ENCODE data around the gene MYO5A.
"Not testable (repeated sequence)": the region's sequence is repeated elsewhere in the genome, so short reads cannot be mapped to it uniquely, and the experiment has no call there.

The MYO5A gene

GRCh38 chr15:52290800-52291199 lies 237.9 kb downstream of the MYO5A start:
- H3K27me3 ChIP-seq (ENCODE audit: control insufficient read depth in 1 of 2, insufficient read depth in 2 of 2, low read length in 2 of 2) = peaks cover 6 to 26% of the 10 kb centered on the region in 2 donors
- no peak overlapping the region for H3K9ac ChIP-seq (ENCODE audit: low read length)
- H3K9me3 ChIP-seq (ENCODE audit: low read length) = no peaks in the 10 kb centered on the region
- no peaks in the 10 kb centered on the region for H3K4me1 ChIP-seq (ENCODE audit: insufficient read depth, low read length)
- no peaks in the 10 kb centered on the region for H3K36me3 ChIP-seq (ENCODE audit: insufficient read depth, low read length)
- H3K27ac ChIP-seq (ENCODE audit: low read depth, low read length) = no peak overlapping the region
- no peak overlapping the region for H3K4me3 ChIP-seq (ENCODE audit: low read depth in 1 of 2, low read length in 2 of 2)

- Histone ChIP-seq H3K36me3 (ENCODE audit: insufficient read depth, low read length) (no peaks in the 10 kb centered on the region), H3K27ac (ENCODE audit: low read depth, low read length) (no peak overlapping the region), H3K4me1 (ENCODE audit: insufficient read depth, low read length) (no peaks in the 10 kb centered on the region), H3K9me3 (ENCODE audit: low read length) (no peaks in the 10 kb centered on the region), H3K4me3 (ENCODE audit: low read depth in 1 of 2, low read length in 2 of 2) (no peak overlapping the region), H3K27me3 (ENCODE audit: control insufficient read depth in 1 of 2, insufficient read depth in 2 of 2, low read length in 2 of 2) (peaks cover 6 to 21% of the 10 kb centered on the region in 2 donors), H3K9ac (ENCODE audit: low read length) (no peak overlapping the region)
Measured at GRCh38 chr15:52290329-52290728, 238.4 kb downstream of the MYO5A start.

GRCh38 chr15:52289629-52290081 lies 239.0 kb downstream of the MYO5A start:
- H3K9me3 ChIP-seq (ENCODE audit: low read length) = no peaks in the 10 kb centered on the region
- H3K4me3 ChIP-seq (ENCODE audit: low read depth in 1 of 2, low read length in 2 of 2) = no peak overlapping the region
- no peaks in the 10 kb centered on the region for H3K4me1 ChIP-seq (ENCODE audit: insufficient read depth, low read length)
- no peaks in the 10 kb centered on the region for H3K36me3 ChIP-seq (ENCODE audit: insufficient read depth, low read length)
- no peak overlapping the region for H3K9ac ChIP-seq (ENCODE audit: low read length)
- H3K27ac ChIP-seq (ENCODE audit: low read depth, low read length) = no peak overlapping the region
- H3K27me3 ChIP-seq (ENCODE audit: control insufficient read depth in 1 of 2, insufficient read depth in 2 of 2, low read length in 2 of 2) = peaks cover 4 to 15% of the 10 kb centered on the region in 2 donors

- Histone ChIP-seq H3K4me1 (ENCODE audit: insufficient read depth, low read length) (no peaks in the 10 kb centered on the region), H3K27ac (ENCODE audit: low read depth, low read length) (no peak overlapping the region), H3K4me3 (ENCODE audit: low read depth in 1 of 2, low read length in 2 of 2) (no peak overlapping the region), H3K9ac (ENCODE audit: low read length) (no peak overlapping the region), H3K9me3 (ENCODE audit: low read length) (no peaks in the 10 kb centered on the region), H3K27me3 (ENCODE audit: control insufficient read depth in 1 of 2, insufficient read depth in 2 of 2, low read length in 2 of 2) (peaks cover 0 to 9% of the 10 kb centered on the region in 2 donors), H3K36me3 (ENCODE audit: insufficient read depth, low read length) (no peaks in the 10 kb centered on the region)
Measured at GRCh38 chr15:52288986-52289385, 239.7 kb downstream of the MYO5A start.

- Histone ChIP-seq H3K4me3 (ENCODE audit: low read depth in 1 of 2, low read length in 2 of 2) (no peak overlapping the region), H3K27ac (ENCODE audit: low read depth, low read length) (no peak overlapping the region), H3K36me3 (ENCODE audit: insufficient read depth, low read length) (no peaks in the 10 kb centered on the region), H3K4me1 (ENCODE audit: insufficient read depth, low read length) (no peaks in the 10 kb centered on the region), H3K27me3 (ENCODE audit: control insufficient read depth in 1 of 2, insufficient read depth in 2 of 2, low read length in 2 of 2) (peaks cover 0 to 4% of the 10 kb centered on the region in 2 donors), H3K9ac (ENCODE audit: low read length) (no peak overlapping the region), H3K9me3 (ENCODE audit: low read length) (no peaks in the 10 kb centered on the region)
Measured at GRCh38 chr15:52288051-52288942, 240.4 kb downstream of the MYO5A start.

GRCh38 chr15:52287114-52287513 lies 241.6 kb downstream of the MYO5A start:
- Histone ChIP-seq H3K9me3 (ENCODE audit: low read length) (no peaks in the 10 kb centered on the region), H3K36me3 (ENCODE audit: insufficient read depth, low read length) (no peaks in the 10 kb centered on the region), H3K27me3 (ENCODE audit: control insufficient read depth in 1 of 2, insufficient read depth in 2 of 2, low read length in 2 of 2) (no peaks in the 10 kb centered on the region), H3K4me3 (ENCODE audit: low read depth in 1 of 2, low read length in 2 of 2) (no peak overlapping the region), H3K27ac (ENCODE audit: low read depth, low read length) (no peak overlapping the region), H3K4me1 (ENCODE audit: insufficient read depth, low read length) (no peaks in the 10 kb centered on the region), H3K9ac (ENCODE audit: low read length) (no peak overlapping the region)

- not testable (repeated sequence) for H3K36me3 ChIP-seq (ENCODE audit: insufficient read depth, low read length); H3K27me3 ChIP-seq (ENCODE audit: control insufficient read depth in 1 of 2, insufficient read depth in 2 of 2, low read length in 2 of 2); H3K4me1 ChIP-seq (ENCODE audit: insufficient read depth, low read length); H3K4me3 ChIP-seq (ENCODE audit: low read depth in 1 of 2, low read length in 2 of 2); H3K27ac ChIP-seq (ENCODE audit: low read depth, low read length); H3K9me3 ChIP-seq (ENCODE audit: low read length); H3K9ac ChIP-seq (ENCODE audit: low read length)
Measured at GRCh38 chr15:52285941-52286340, 242.7 kb downstream of the MYO5A start.

- Histone ChIP-seq H3K9ac (ENCODE audit: low read length) (no peak overlapping the region), H3K27ac (ENCODE audit: low read depth, low read length) (no peak overlapping the region), H3K4me3 (ENCODE audit: low read depth in 1 of 2, low read length in 2 of 2) (no peak overlapping the region), H3K4me1 (ENCODE audit: insufficient read depth, low read length) (no peaks in the 10 kb centered on the region), H3K27me3 (ENCODE audit: control insufficient read depth in 1 of 2, insufficient read depth in 2 of 2, low read length in 2 of 2) (no peaks in the 10 kb centered on the region), H3K36me3 (ENCODE audit: insufficient read depth, low read length) (no peaks in the 10 kb centered on the region), H3K9me3 (ENCODE audit: low read length) (no peaks in the 10 kb centered on the region)
Measured at GRCh38 chr15:52284164-52284563, 244.5 kb downstream of the MYO5A start.

- H3K9me3 ChIP-seq (ENCODE audit: low read length) = no peaks in the 10 kb centered on the region
- no peaks in the 10 kb centered on the region for H3K4me1 ChIP-seq (ENCODE audit: insufficient read depth, low read length)
- H3K27ac ChIP-seq (ENCODE audit: low read depth, low read length) = no peak overlapping the region
- no peaks in the 10 kb centered on the region for H3K36me3 ChIP-seq (ENCODE audit: insufficient read depth, low read length)
- no peak overlapping the region for H3K4me3 ChIP-seq (ENCODE audit: low read depth in 1 of 2, low read length in 2 of 2)
- H3K27me3 ChIP-seq (ENCODE audit: control insufficient read depth in 1 of 2, insufficient read depth in 2 of 2, low read length in 2 of 2) = no peaks in the 10 kb centered on the region
- no peak overlapping the region for H3K9ac ChIP-seq (ENCODE audit: low read length)
Measured at GRCh38 chr15:52283281-52283680, 245.4 kb downstream of the MYO5A start.

- H3K4me1 ChIP-seq (ENCODE audit: insufficient read depth, low read length) = no peaks in the 10 kb centered on the region
- no peak overlapping the region for H3K4me3 ChIP-seq (ENCODE audit: low read depth in 1 of 2, low read length in 2 of 2)
- no peaks in the 10 kb centered on the region for H3K27me3 ChIP-seq (ENCODE audit: control insufficient read depth in 1 of 2, insufficient read depth in 2 of 2, low read length in 2 of 2)
- H3K27ac ChIP-seq (ENCODE audit: low read depth, low read length) = no peak overlapping the region
- H3K9me3 ChIP-seq (ENCODE audit: low read length) = no peaks in the 10 kb centered on the region
- no peaks in the 10 kb centered on the region for H3K36me3 ChIP-seq (ENCODE audit: insufficient read depth, low read length)
- H3K9ac ChIP-seq (ENCODE audit: low read length) = no peak overlapping the region
Measured at GRCh38 chr15:52282418-52282817, 246.3 kb downstream of the MYO5A start.

- H3K9me3 ChIP-seq (ENCODE audit: low read length) = no peaks in the 10 kb centered on the region
- H3K36me3 ChIP-seq (ENCODE audit: insufficient read depth, low read length) = no peaks in the 10 kb centered on the region
- no peak overlapping the region for H3K4me3 ChIP-seq (ENCODE audit: low read depth in 1 of 2, low read length in 2 of 2)
- no peak overlapping the region for H3K9ac ChIP-seq (ENCODE audit: low read length)
- H3K27ac ChIP-seq (ENCODE audit: low read depth, low read length) = no peak overlapping the region
- no peaks in the 10 kb centered on the region for H3K27me3 ChIP-seq (ENCODE audit: control insufficient read depth in 1 of 2, insufficient read depth in 2 of 2, low read length in 2 of 2)
- H3K4me1 ChIP-seq (ENCODE audit: insufficient read depth, low read length) = no peaks in the 10 kb centered on the region
Measured at GRCh38 chr15:52281085-52282035, 247.3 kb downstream of the MYO5A start.

All from muscle layer of colon (tissue), 2 donors.